Endothelial cell (in vitro differentiated cells): ENCODE measurements around the gene TMEM242. TPM values are rescaled to one million over a fixed set of nuclear protein-coding genes. Genes with fewer than 3 reads are reported as not detected.

Source experiments
- DNase-seq: peaks from one replicate; pipeline ENCODE4 v3.0.0; 2021; ENCODE audit warnings: low spot score
- H3K27ac Mint-ChIP-seq: one replicate; pipeline ENCODE4 v1.8.0; 2021; ENCODE audit warnings: mixed read lengths, inconsistent platforms; ENCODE audit not compliant: unreplicated experiment
- H3K27me3 Mint-ChIP-seq: one replicate; pipeline ENCODE4 v1.8.0; 2021; ENCODE audit warnings: mild to moderate bottlenecking, moderate library complexity, mixed read lengths, inconsistent platforms; ENCODE audit not compliant: unreplicated experiment
- H3K36me3 Mint-ChIP-seq: one replicate; pipeline ENCODE4 v1.8.0; 2021; ENCODE audit warnings: mild to moderate bottlenecking, low read depth, mixed read lengths, inconsistent platforms; ENCODE audit not compliant: unreplicated experiment
- H3K4me1 Mint-ChIP-seq: one replicate; pipeline ENCODE4 v1.8.0; 2021; ENCODE audit warnings: mild to moderate bottlenecking, mixed read lengths, inconsistent platforms; ENCODE audit not compliant: unreplicated experiment
- H3K4me3 Mint-ChIP-seq: one replicate; pipeline ENCODE4 v1.8.0; 2021; ENCODE audit warnings: mild to moderate bottlenecking, mixed read lengths, inconsistent platforms; ENCODE audit not compliant: unreplicated experiment
- H3K9me3 Mint-ChIP-seq: one replicate; pipeline ENCODE4 v1.8.0; 2021; ENCODE audit warnings: mixed read lengths, inconsistent platforms; ENCODE audit not compliant: unreplicated experiment
- CTCF ChIP-seq: fragments of 200-600 bp; sonication (generic); IDR thresholded peaks from one replicate; pipeline ENCODE4 v1.5.0; 2021; ENCODE audit warnings: antibody characterized with exemption; ENCODE audit not compliant: unreplicated experiment
- total RNA-seq: library from RNA; stranded (reverse); fragmentation: NEBNext Ultra II Directional; extraction: Animal tissue kit (Norgen Biotek cat#: 25700); gene quantifications from one replicate; pipeline ENCODE4 v1.2.1, GENCODE V29; 2021; ENCODE audit not compliant: unreplicated experiment

TMEM242 gene
- total RNA-seq, 1 donor from 2014 or later, result 10.8 TPM

- no peak for TF ChIP-seq CTCF
- no peak for DNase-seq
- Mint-ChIP-seq H3K27ac (peak overlapping the region; percentile 67), H3K27me3 (peaks cover 4% of the 10 kb centered on the region), H3K4me1 (peaks cover 32% of the 10 kb centered on the region), H3K4me3 (peak overlapping the region; percentile 19), H3K9me3 (no peaks in the 10 kb centered on the region), H3K36me3 (peaks cover 3% of the 10 kb centered on the region)
Observed at GRCh38 chr6:157302736-157303135, 20.6 kb downstream of the TMEM242 start.

- H3K27ac Mint-ChIP-seq, result no peak overlapping the region
- no peak for DNase-seq
- H3K9me3 Mint-ChIP-seq, result no peaks in the 10 kb centered on the region
- TF ChIP-seq CTCF, result no peak
- peaks cover 4% of the 10 kb centered on the region for H3K27me3 Mint-ChIP-seq
- no peak overlapping the region for H3K4me3 Mint-ChIP-seq
- peaks cover 30% of the 10 kb centered on the region for H3K4me1 Mint-ChIP-seq
- H3K36me3 Mint-ChIP-seq, result peaks cover 3% of the 10 kb centered on the region
Observed at GRCh38 chr6:157300436-157300835, 22.9 kb downstream of the TMEM242 start.

- no peak for DNase-seq
- TF ChIP-seq CTCF, result no peak
- Mint-ChIP-seq H3K27me3 (peaks cover 4% of the 10 kb centered on the region), H3K36me3 (peaks cover 3% of the 10 kb centered on the region), H3K27ac (no peak overlapping the region), H3K4me1 (peaks cover 33% of the 10 kb centered on the region), H3K9me3 (no peaks in the 10 kb centered on the region), H3K4me3 (no peak overlapping the region)
Observed at GRCh38 chr6:157300006-157300405, 23.3 kb downstream of the TMEM242 start.

- Mint-ChIP-seq H3K4me1 (peaks cover 24% of the 10 kb centered on the region), H3K27ac (no peak overlapping the region), H3K9me3 (no peaks in the 10 kb centered on the region), H3K36me3 (peaks cover 3% of the 10 kb centered on the region), H3K4me3 (no peak overlapping the region), H3K27me3 (peaks cover 4% of the 10 kb centered on the region)
- no peak for DNase-seq
- no peak for TF ChIP-seq CTCF
Observed at GRCh38 chr6:157298216-157298724, 25.0 kb downstream of the TMEM242 start.

GRCh38 chr6:157294654-157295053 lies 28.7 kb downstream of the TMEM242 start:
- H3K4me1 Mint-ChIP-seq, result peaks cover 33% of the 10 kb centered on the region

More at GRCh38 chr6:157294654-157295053, 28.7 kb downstream of the TMEM242 start:
- H3K27ac Mint-ChIP-seq, result no peak overlapping the region
- H3K27me3 Mint-ChIP-seq, result no peaks in the 10 kb centered on the region
- H3K36me3 Mint-ChIP-seq, result peaks cover 5% of the 10 kb centered on the region
- TF ChIP-seq CTCF, result no peak
- H3K4me3 Mint-ChIP-seq, result no peak overlapping the region
- no peak for DNase-seq
- no peaks in the 10 kb centered on the region for H3K9me3 Mint-ChIP-seq
